ENCODE measurements around the gene EPSTI1.

The EPSTI1 gene

GRCh38 chr13:42847891-42848663, 144.0 kb downstream of the EPSTI1 start:
- no peak for DNase-seq (ENCODE audit: low spot score)

- no peak for DNase-seq (ENCODE audit: low spot score)
Observed at GRCh38 chr13:42836930-42837690, 154.9 kb downstream of the EPSTI1 start.

All from hematopoietic multipotent progenitor cell treated with erythropoietin and hydrocortisone succinate and interleukin-3 and kit ligand, for 15 days (in vitro differentiated cells).